Anterior cingulate cortex (tissue), 58 donors: ENCODE data around the gene CNOT2.
A peak's percentile ranks its signal among the peaks of the same experiment; 100 is the strongest.
"Not testable (repeated sequence)": the region's sequence is repeated elsewhere in the genome, so short reads cannot be mapped to it uniquely, and the experiment has no call there.

ENCODE experiments used
- DNase-seq, 58 donors: peaks; one replicate each; lab custom pipeline; 2025; lab: John Stamatoyannopoulos, UW

Gene CNOT2

GRCh38 chr12:70292017-70292776 is 49.0 kb downstream of the CNOT2 start:
- DNase-seq, result no peak

GRCh38 chr12:70304684-70305555 is 61.7 kb downstream of the CNOT2 start:
- DNase-seq, result not testable (repeated sequence)

DNA sequence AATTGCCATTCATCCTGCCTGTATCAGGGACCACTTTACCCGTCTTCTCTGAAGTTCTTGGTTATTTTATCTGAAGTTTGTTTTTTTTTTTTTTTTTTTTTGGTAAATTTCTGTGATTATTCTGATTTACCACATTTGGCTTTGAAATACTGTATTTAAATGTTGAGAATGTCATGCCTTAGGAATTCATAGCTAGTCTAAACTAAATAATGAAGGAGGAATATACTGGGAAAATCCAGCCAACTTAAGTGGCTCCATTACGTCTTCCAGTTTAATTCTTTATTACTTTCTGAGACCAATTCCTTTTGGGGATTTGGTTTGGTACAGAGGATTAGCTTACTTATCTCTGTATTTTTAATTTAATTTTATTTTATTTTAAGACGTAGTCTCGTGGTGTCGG is 62.6 kb downstream of the CNOT2 start:
- DNase-seq, result no peak

GRCh38 chr12:70306676-70307075 is 63.4 kb downstream of the CNOT2 start:
- DNase-seq, result no peak

- DNase-seq, result no peak
Observed at GRCh38 chr12:70307868-70308267, 64.6 kb downstream of the CNOT2 start.

- DNase-seq, result no peak
Observed at GRCh38 chr12:70309348-70309747, 66.1 kb downstream of the CNOT2 start.

GRCh38 chr12:70314145-70314544 is 70.9 kb downstream of the CNOT2 start:
- no peak for DNase-seq

- peak in 1 of 58 donors; percentile 5 for DNase-seq
Observed at GRCh38 chr12:70317781-70318180, 74.5 kb downstream of the CNOT2 start.

DNA sequence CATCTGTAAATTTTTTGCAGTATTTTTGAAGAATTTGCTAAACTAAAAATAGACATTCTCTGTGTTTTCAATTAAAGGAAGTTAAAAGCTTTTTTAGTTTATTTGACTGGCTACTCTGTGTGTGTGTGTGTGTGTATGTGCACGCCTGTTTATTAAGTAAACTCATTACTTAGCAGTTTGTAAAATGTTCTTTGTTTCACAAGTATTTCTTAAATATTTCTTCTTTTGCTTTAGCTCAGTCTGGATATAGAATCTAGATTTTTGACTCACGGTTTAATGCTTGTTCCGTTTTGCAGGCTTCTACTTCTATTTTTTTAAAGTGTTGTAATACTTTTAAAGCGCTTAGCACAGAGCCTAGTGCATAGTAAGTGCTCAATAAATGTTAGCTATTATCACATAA is 76.4 kb downstream of the CNOT2 start:
- no peak for DNase-seq

DNA sequence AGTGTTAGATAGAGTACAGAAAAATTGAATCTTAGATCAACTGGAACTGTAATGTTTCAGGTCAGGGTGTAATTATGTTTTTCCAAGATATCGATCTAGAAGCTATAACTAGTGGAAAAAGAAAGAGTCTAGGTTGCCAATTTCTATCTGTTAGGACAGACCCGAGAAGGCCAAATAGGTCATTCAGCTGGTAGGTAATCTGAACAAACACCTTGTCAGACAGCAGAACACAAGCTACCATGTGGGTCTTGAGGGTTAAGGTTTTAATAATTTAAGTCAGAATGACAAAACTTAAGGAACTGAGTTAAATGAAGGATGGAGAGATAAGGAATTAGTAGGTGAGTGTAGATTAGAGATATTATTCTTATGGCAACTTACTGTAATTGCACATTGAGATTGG is 78.0 kb downstream of the CNOT2 start:
- DNase-seq, result no peak

- DNase-seq, result no peak
Observed at GRCh38 chr12:70327541-70327940, 84.3 kb downstream of the CNOT2 start.

GRCh38 chr12:70329728-70330127 is 86.5 kb downstream of the CNOT2 start:
- no peak for DNase-seq

DNA sequence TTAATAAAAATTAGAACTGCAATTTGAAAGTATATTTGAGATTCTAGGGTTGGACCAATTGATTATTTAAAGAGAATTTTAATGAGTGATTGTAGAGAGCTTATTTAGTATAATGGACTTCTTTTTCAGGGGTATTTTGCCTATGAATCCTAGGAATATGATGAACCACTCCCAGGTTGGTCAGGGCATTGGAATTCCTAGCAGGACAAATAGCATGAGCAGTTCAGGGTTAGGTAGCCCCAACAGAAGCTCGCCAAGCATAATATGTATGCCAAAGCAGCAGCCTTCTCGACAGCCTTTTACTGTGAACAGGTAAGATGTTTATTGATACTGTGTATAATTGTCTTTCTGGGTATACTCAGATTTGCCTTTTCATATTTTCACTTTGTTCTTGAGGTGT is 86.9 kb downstream of the CNOT2 start:
- no peak for DNase-seq

GRCh38 chr12:70332236-70332635 is 89.0 kb downstream of the CNOT2 start:
- no peak for DNase-seq

DNA sequence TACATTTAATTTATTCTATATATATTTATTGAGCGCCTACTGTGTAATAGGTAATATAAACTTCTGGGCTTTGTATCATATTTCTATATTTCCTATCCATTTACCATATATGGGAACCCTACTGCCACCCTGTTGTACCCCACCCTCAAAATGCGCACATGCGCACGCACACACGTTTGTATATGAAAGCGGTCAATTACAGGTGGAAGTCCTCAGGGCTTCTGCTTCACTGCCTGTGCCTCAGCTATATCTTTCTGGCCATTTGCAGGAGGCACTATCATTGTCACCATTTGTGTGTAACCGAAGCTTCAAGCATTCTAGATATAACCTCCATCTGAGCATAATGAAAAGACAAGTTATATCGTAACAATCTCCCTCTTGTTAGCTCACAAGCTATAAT is 91.5 kb downstream of the CNOT2 start:
- DNase-seq, result no peak

- DNase-seq, result no peak
Observed at GRCh38 chr12:70338531-70338930, 95.3 kb downstream of the CNOT2 start.

- DNase-seq, result no peak
Observed at GRCh38 chr12:70351076-70351475, 107.8 kb downstream of the CNOT2 start.

- DNase-seq, result no peak
Observed at GRCh38 chr12:70353780-70354660, 110.8 kb downstream of the CNOT2 start.

DNA sequence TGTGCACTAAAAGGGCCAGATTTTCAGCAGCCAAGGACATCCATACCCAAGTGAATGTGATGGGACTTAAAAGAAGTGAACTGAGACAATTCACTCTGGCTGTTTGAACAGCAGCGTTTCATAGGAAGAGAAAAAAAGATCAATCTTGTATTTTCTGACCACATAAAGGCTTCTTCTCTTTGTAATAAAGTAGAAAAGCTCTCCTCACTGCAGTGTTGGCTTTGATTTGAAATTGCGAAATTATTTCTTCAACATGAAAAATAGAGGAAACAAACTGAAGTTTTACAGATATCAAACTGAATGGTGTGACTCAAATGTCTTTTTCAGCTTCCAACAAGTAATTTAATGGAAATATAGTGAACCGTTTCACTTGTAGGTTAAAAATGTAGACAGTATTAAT is 111.6 kb downstream of the CNOT2 start:
- DNase-seq, result no peak

DNA sequence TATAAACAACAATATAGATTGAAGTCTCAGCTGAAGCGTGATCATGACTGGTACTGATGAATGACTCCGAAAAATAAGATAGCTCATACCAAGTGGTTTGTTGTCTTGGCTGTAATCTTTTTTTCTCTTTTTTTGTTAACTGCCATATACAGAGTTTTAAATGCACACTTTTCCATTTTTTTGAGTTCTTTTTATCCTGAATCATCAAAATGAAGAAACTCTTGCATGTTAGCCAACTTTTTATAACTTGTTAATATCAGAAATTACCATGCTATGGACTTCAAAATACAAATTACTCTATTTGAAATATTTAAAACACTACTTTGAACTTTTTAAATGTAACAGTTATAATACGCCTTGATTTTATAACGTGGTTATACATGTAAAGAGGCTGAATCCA is 112.7 kb downstream of the CNOT2 start:
- DNase-seq, result no peak
